ENCODE data around the gene MANSC4. TPM values are rescaled to one million over a fixed set of nuclear protein-coding genes. Genes with fewer than 3 reads are reported as not detected.

The MANSC4 gene
- total and polyA plus RNA-seq, 2 donors (not counting 3 experiments of a cell fraction or from before 2014, with no cell fraction given) = not detected

DNA sequence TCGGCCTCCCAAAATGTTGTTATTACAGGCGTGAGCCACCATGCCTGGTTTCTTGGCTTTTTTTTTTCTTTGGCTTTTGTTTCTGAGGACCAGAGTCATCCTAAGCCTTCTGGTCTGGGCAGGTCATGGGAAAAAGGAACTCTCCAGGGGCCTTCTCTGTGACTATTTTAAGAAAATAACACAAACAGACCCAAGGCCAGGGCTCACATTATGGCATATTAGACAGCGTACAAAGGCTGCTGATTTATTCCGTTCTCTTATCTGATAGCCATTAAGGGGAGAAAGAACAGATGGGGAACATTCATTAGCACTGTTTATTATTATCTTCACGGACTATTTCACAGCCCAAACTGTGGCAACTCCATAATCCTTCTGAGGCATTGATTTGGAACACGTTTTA, 28.8 kb upstream of the MANSC4 start:
- no peak for TF ChIP-seq POLR2AphosphoS5 (IDR thresholded peaks at IDR 0.05; ENCODE audit: insufficient read depth, low read depth, low read length)
- TF ChIP-seq, protein P1, sequence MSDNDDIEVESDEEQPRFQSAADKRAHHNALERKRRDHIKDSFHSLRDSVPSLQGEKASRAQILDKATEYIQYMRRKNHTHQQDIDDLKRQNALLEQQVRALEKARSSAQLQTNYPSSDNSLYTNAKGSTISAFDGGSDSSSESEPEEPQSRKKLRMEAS (IDR thresholded peaks at IDR 0.05; ENCODE audit: insufficient read depth, insufficient read length) = no peak
- TF ChIP-seq EZH2 (IDR thresholded peaks at IDR 0.05; ENCODE audit: borderline replicate concordance, low read depth, low read length, severe bottlenecking) = no peak
- TF ChIP-seq GATA2 (IDR thresholded peaks at IDR 0.05; ENCODE audit: insufficient read depth, insufficient read length, low read depth, low read length) = no peak
- no peak for TF ChIP-seq MYC (IDR thresholded peaks at IDR 0.05; ENCODE audit: low read depth, low read length)
- TF ChIP-seq, protein P2, sequence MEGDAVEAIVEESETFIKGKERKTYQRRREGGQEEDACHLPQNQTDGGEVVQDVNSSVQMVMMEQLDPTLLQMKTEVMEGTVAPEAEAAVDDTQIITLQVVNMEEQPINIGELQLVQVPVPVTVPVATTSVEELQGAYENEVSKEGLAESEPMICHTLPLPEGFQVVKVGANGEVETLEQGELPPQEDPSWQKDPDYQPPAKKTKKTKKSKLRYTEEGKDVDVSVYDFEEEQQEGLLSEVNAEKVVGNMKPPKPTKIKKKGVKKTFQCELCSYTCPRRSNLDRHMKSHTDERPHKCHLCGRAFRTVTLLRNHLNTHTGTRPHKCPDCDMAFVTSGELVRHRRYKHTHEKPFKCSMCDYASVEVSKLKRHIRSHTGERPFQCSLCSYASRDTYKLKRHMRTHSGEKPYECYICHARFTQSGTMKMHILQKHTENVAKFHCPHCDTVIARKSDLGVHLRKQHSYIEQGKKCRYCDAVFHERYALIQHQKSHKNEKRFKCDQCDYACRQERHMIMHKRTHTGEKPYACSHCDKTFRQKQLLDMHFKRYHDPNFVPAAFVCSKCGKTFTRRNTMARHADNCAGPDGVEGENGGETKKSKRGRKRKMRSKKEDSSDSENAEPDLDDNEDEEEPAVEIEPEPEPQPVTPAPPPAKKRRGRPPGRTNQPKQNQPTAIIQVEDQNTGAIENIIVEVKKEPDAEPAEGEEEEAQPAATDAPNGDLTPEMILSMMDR (IDR thresholded peaks at IDR 0.05; ENCODE audit: extremely low read depth in 1 of 2, insufficient read depth in 1 of 2, low read depth in 1 of 2, low read length in 2 of 2) = no peak
- TF ChIP-seq JUN (IDR thresholded peaks at IDR 0.05; ENCODE audit: borderline replicate concordance, insufficient read depth, insufficient read length, low read depth) = no peak
- TF ChIP-seq FOS (IDR thresholded peaks at IDR 0.05; ENCODE audit: borderline replicate concordance, insufficient read depth, low read length) = no peak
- no peak for TF ChIP-seq POLR2A (IDR thresholded peaks at IDR 0.05; ENCODE audit: low read depth, low read length)
- Histone ChIP-seq H3K4me3 (replicated peaks in 1 of 3; ENCODE audit: insufficient read depth in 1 of 3, low read depth in 1 of 3, low read length in 3 of 3) (no peak overlapping the region), H3K9me3 (replicated peaks; ENCODE audit: control insufficient read depth, insufficient read depth, low read length) (no peaks in the 10 kb centered on the region), H3K27me3 (ENCODE audit: control insufficient read depth in 2 of 2, insufficient read depth in 2 of 2, low read length in 2 of 2) (peaks cover 0 to 3% of the 10 kb centered on the region in 2 experiments), H3K4me1 (ENCODE audit: control insufficient read depth, extremely low read depth, insufficient read depth, low read length) (no peaks in the 10 kb centered on the region), H4K20me1 (replicated peaks; ENCODE audit: control insufficient read depth, extremely low read depth, insufficient read depth, low read length) (no peaks in the 10 kb centered on the region), H3K79me2 (ENCODE audit: control insufficient read depth, insufficient read depth, low read length) (no peaks in the 10 kb centered on the region), H3K9ac (replicated peaks; ENCODE audit: extremely low read depth, insufficient read depth, low read length) (no peak overlapping the region), H3K27ac (ENCODE audit: insufficient read depth, low read depth, low read length) (no peak overlapping the region), H2AFZ (ENCODE audit: low read depth, low read length) (no peak overlapping the region), H3K4me2 (ENCODE audit: insufficient read depth, low read length) (no peak overlapping the region), H3K36me3 (ENCODE audit: control insufficient read depth in 2 of 2, extremely low read depth in 1 of 2, insufficient read depth in 2 of 2, low read length in 2 of 2) (no peaks in the 10 kb centered on the region), H3K9me1 (replicated peaks; ENCODE audit: control insufficient read depth, extremely low read depth, insufficient read depth, low read length) (no peaks in the 10 kb centered on the region)
- intact Hi-C loops (cut with micrococcal nuclease) (no loop called here), dilution Hi-C loops (cut with MboI; ENCODE audit: extremely low pct_ligation_motif_present, low sequenced_read_pairs) (no loop called here)
- ChIA-PET CTCF (no interaction called here), POLR2A (no interaction called here)
- BruUV-seq (replicated peaks) = no TSS peak
- no peak for FAIRE-seq
- no peak for DNase-seq (ENCODE audit: low read depth, low spot score)

All from endothelial cell of umbilical vein (primary cell).